Upper lobe of left lung (tissue), 6 donors: ENCODE data around the gene MCU. TPM values are rescaled to one million over a fixed set of nuclear protein-coding genes. Genes with fewer than 3 reads are reported as not detected.
"Not testable (repeated sequence)": the region's sequence is repeated elsewhere in the genome, so short reads cannot be mapped to it uniquely, and the experiment has no call there.

Experiments
- ATAC-seq, 2 donors: fragments of 200-7000 bp; cut with Tn5 transposase; one replicate each; pipeline ENCODE4 v1.9.1; 2022; ENCODE audit warnings: mild to moderate bottlenecking in 2 of 2, moderate library complexity in 2 of 2; ENCODE audit not compliant: low FRiP score in 2 of 2
- DNase-seq, 2 donors: peaks; one replicate each; pipeline ENCODE4 v3.0.0-alpha.2; 2019 to 2020
- H3K27ac ChIP-seq, 4 donors: fragments of 200-600 bp; sonication (generic); one replicate each; pipeline ENCODE4 v1.5.1; 2016 to 2019
- H3K27me3 ChIP-seq, 4 donors: fragments of 200-600 bp; sonication (generic); one replicate each; pipeline ENCODE4 v1.5.1; 2017 to 2019
- H3K36me3 ChIP-seq, 4 donors: fragments of 200-600 bp; sonication (generic); one replicate each; pipeline ENCODE4 v1.5.1; 2016 to 2019
- H3K4me1 ChIP-seq, 4 donors: fragments of 200-600 bp; sonication (generic); one replicate each; pipeline ENCODE4 v1.5.1; 2018 to 2019
- H3K4me3 ChIP-seq, 4 donors: fragments of 200-600 bp; sonication (generic); one replicate each; pipeline ENCODE4 v1.5.1; 2017 to 2019; ENCODE audit warnings: mild to moderate bottlenecking in 2 of 4, moderate library complexity in 1 of 4
- H3K9me3 ChIP-seq, 4 donors: fragments of 200-600 bp; sonication (generic); one replicate each; pipeline ENCODE4 v1.5.1; 2018 to 2019
- CTCF ChIP-seq, 6 experiments: fragments of 450-650 bp in 4 of 6; fragments of 200-600 bp in 2 of 6; sonication (generic) in 2 of 6; IDR thresholded peaks; one replicate each; pipeline ENCODE4 v1.5.1; 2016 to 2019; ENCODE audit warnings: antibody characterized with exemption in 6 of 6
- EP300 ChIP-seq, 4 donors: sonication (generic); formaldehyde crosslinking; IDR thresholded peaks; one replicate each; pipeline ENCODE4 v1.5.1; 2017; ENCODE audit warnings: antibody characterized with exemption in 4 of 4, control low read depth in 2 of 4
- POLR2A ChIP-seq, 4 donors: fragments of 450-650 bp; IDR thresholded peaks; one replicate each; pipeline ENCODE4 v1.5.1; 2016 to 2017; ENCODE audit warnings: antibody characterized with exemption in 4 of 4, mild to moderate bottlenecking in 2 of 4
- POLR2AphosphoS5 ChIP-seq, 2 donors: sonication (generic); formaldehyde crosslinking; IDR thresholded peaks; one replicate each; pipeline ENCODE4 v1.5.1; 2017; ENCODE audit warnings: antibody characterized with exemption in 2 of 2
- WGBS, 2 donors: methylation state at CpG; one replicate each; pipeline ENCODE4 v1.1.5; 2017 to 2018; 5-methylcytosine and 5-hydroxymethylcytosine counted together
- total RNA-seq, 6 donors: library from RNA; depleted of rRNA in 4 of 6; stranded (reverse); fragments of >200 nt in 4 of 6; gene quantifications; one replicate each; pipeline versions ENCODE4 v1.1.0 to v1.2.1, GENCODE V29; 2016 to 2021
- donor health status: DM: no; HTN: no; CAD: no; lungs with moderate emphysema.
- donor health status: DM: no; HTN: yes; CAD: no; lungs with severe emphysema.

MCU gene
- 10 to 100 TPM; 28.2 to 50.5 (median 32.1) TPM for total RNA-seq

GRCh38 chr10:72691863-72692743 is at the start of gene MCU:
MCU (plus strand) TSS chr10:72692143; CDS start chr10:72692152, 9 bp downstream.
- 0 to 1% methylated on average over 8 to 31 of the region's 83 CpGs for WGBS, 2 donors
- Histone ChIP-seq H3K4me3 (peak within 1 kb of the TSS; percentile 60 to 92 (median 78)), H3K27ac (peak within 1 kb of the TSS; percentile 89 to 99 (median 95)), H3K36me3 (no peaks in the 10 kb centered on the region), H3K27me3 (no peaks in the 10 kb centered on the region), H3K4me1 (peaks cover 20 to 48% (median 28%) of the 10 kb centered on the region in 4 donors), H3K9me3 (no peaks in the 10 kb centered on the region)
- ATAC-seq (peak; percentile 96 to 97), DNase-seq (peak; percentile 98 to 99)
- peak in 1 of 6 experiments; percentile 11 for TF ChIP-seq CTCF (IDR thresholded peaks at IDR 0.05)
- peak; percentile 15 to 93 for TF ChIP-seq POLR2AphosphoS5 (IDR thresholded peaks at IDR 0.05)
- TF ChIP-seq EP300 (IDR thresholded peaks at IDR 0.05) = no peak
- peak in 3 of 4 donors; percentile 48 to 96 (median 88) for TF ChIP-seq POLR2A (IDR thresholded peaks at IDR 0.05)

- 73 to 74% methylated on average over 5 of the region's 5 CpGs for WGBS, 2 donors
- Histone ChIP-seq H3K36me3 (no peaks in the 10 kb centered on the region), H3K4me3 (no peak overlapping the region), H3K27me3 (no peaks in the 10 kb centered on the region), H3K4me1 (no peaks in the 10 kb centered on the region), H3K27ac (no peak overlapping the region), H3K9me3 (no peaks in the 10 kb centered on the region)
- ATAC-seq (no peak), DNase-seq (no peak)
- no peak for TF ChIP-seq CTCF (IDR thresholded peaks at IDR 0.05)
- no peak for TF ChIP-seq EP300 (IDR thresholded peaks at IDR 0.05)
- TF ChIP-seq POLR2AphosphoS5 (IDR thresholded peaks at IDR 0.05) = no peak
- TF ChIP-seq POLR2A (IDR thresholded peaks at IDR 0.05) = no peak
Measured at GRCh38 chr10:72642318-72642717, 49.6 kb upstream of the MCU start.

- Histone ChIP-seq H3K27me3 (no peaks in the 10 kb centered on the region), H3K27ac (no peak overlapping the region), H3K9me3 (no peaks in the 10 kb centered on the region), H3K4me1 (peaks cover 0 to 4% (median 0%) of the 10 kb centered on the region in 4 donors), H3K36me3 (no peaks in the 10 kb centered on the region), H3K4me3 (no peak overlapping the region)
- no peak for DNase-seq
- no peak for ATAC-seq
- TF ChIP-seq POLR2A (IDR thresholded peaks at IDR 0.05) (no peak), CTCF (IDR thresholded peaks at IDR 0.05) (no peak), POLR2AphosphoS5 (IDR thresholded peaks at IDR 0.05) (no peak)
- WGBS, 2 donors = 84 to 86% methylated on average over 2 of the region's 2 CpGs
Measured at GRCh38 chr10:72645263-72645858, 46.6 kb upstream of the MCU start.

- not testable (repeated sequence) for H3K4me1 ChIP-seq, ATAC-seq, H3K36me3 ChIP-seq, H3K27me3 ChIP-seq, H3K9me3 ChIP-seq, DNase-seq, H3K27ac ChIP-seq, H3K4me3 ChIP-seq
- whole genome bisulfite sequencing, 2 donors = 92 to 97% methylated on average over 3 of the region's 3 CpGs
Measured at GRCh38 chr10:72646971-72647370, 45.0 kb upstream of the MCU start.

GRCh38 chr10:72648301-72648700 is 43.6 kb upstream of the MCU start:
- WGBS, 2 donors = 93 to 100% methylated on average over 1 of the region's 1 CpG
- ATAC-seq = no peak

More at GRCh38 chr10:72648301-72648700, 43.6 kb upstream of the MCU start:
- Histone ChIP-seq H3K27me3 (no peaks in the 10 kb centered on the region), H3K4me1 (peaks cover 0 to 4% (median 0%) of the 10 kb centered on the region in 4 donors), H3K36me3 (no peaks in the 10 kb centered on the region), H3K27ac (no peak overlapping the region), H3K9me3 (no peaks in the 10 kb centered on the region), H3K4me3 (no peak overlapping the region)
- TF ChIP-seq POLR2AphosphoS5 (IDR thresholded peaks at IDR 0.05) (no peak), POLR2A (IDR thresholded peaks at IDR 0.05) (no peak), CTCF (IDR thresholded peaks at IDR 0.05) (no peak), EP300 (IDR thresholded peaks at IDR 0.05) (no peak)
- DNase-seq = no peak
